Neural cell (in vitro differentiated cells): ENCODE data around the gene PGS1. TPM values are rescaled to one million over a fixed set of nuclear protein-coding genes. Genes with fewer than 3 reads are reported as not detected.

Source experiments
- H2AFZ ChIP-seq: fragments of 200-600, 300-800 bp; sonication (generic), shearing (Covaris generic); 2 replicates; pipeline ENCODE4 v1.6.0; 2014; ENCODE audit warnings: low read depth, mild to moderate bottlenecking, antibody characterized with exemption, low read length, moderate library complexity
- H3F3A ChIP-seq: fragments of 200-600 bp; shearing (Covaris generic); 2 replicates; pipeline ENCODE4 v1.6.1; 2016; ENCODE audit warnings: mild to moderate bottlenecking, moderate library complexity, mixed read lengths, antibody characterized with exemption, low read length; ENCODE audit not compliant: insufficient read depth, poor library complexity, severe bottlenecking
- H3K27ac ChIP-seq: fragments of 200-600, 300-800 bp; sonication (generic), shearing (Covaris generic); 2 replicates; pipeline ENCODE4 v1.5.1; 2014; ENCODE audit warnings: mild to moderate bottlenecking, low read length, moderate library complexity
- H3K27me3 ChIP-seq: fragments of 300-800, 200-600 bp; sonication (generic), shearing (Covaris generic); 2 replicates; pipeline ENCODE4 v1.6.0; 2014; ENCODE audit warnings: mild to moderate bottlenecking, low read depth, low read length, moderate library complexity; ENCODE audit not compliant: insufficient read depth
- H3K36me3 ChIP-seq: fragments of 300-800, 200-600 bp; sonication (generic), shearing (Covaris generic); 2 replicates; pipeline ENCODE4 v1.5.1; 2014; ENCODE audit warnings: mild to moderate bottlenecking, antibody characterized with exemption, low read length, moderate library complexity; ENCODE audit not compliant: insufficient read depth
- H3K4me2 ChIP-seq: fragments of 300-800, 200-600 bp; sonication (generic), shearing (Covaris generic); 2 replicates; pipeline ENCODE4 v1.6.0; 2014; ENCODE audit warnings: mild to moderate bottlenecking, low read length
- H3K4me3 ChIP-seq: fragments of 300-800, 200-600 bp; sonication (generic), shearing (Covaris generic); 2 replicates; pipeline ENCODE4 v1.5.1; 2014; ENCODE audit warnings: mild to moderate bottlenecking, low read length, moderate library complexity
- H3K79me2 ChIP-seq: fragments of 200-600 bp; shearing (Covaris generic); replicated peaks from 2 replicates; pipeline ENCODE4 v1.6.0; 2014; ENCODE audit warnings: mild to moderate bottlenecking, low read length, moderate library complexity; ENCODE audit not compliant: insufficient read depth
- H3K9ac ChIP-seq: fragments of 300-800, 200-600 bp; sonication (generic), shearing (Covaris generic); 2 replicates; pipeline ENCODE4 v1.6.1; 2016; ENCODE audit warnings: mild to moderate bottlenecking, low read length, mixed read lengths
- H3K9me2 ChIP-seq: fragments of 200-600 bp; shearing (Covaris generic); 2 replicates; pipeline ENCODE4 v1.6.1; 2016; ENCODE audit warnings: mild to moderate bottlenecking, low read length, mixed read lengths; ENCODE audit not compliant: insufficient read depth
- H3K9me3 ChIP-seq: fragments of 200-600, 300-800 bp; sonication (generic), shearing (Covaris generic); 2 replicates; pipeline ENCODE4 v1.6.1; 2016; ENCODE audit warnings: mild to moderate bottlenecking, mixed run types, low read length, moderate library complexity, mixed read lengths
- H4K20me1 ChIP-seq: fragments of 200-600 bp; shearing (Covaris generic); 2 replicates; pipeline ENCODE4 v1.6.1; 2016; ENCODE audit warnings: mild to moderate bottlenecking, mixed run types; ENCODE audit not compliant: insufficient read depth
- CTCF ChIP-seq: fragments of 450-650 bp; IDR thresholded peaks from 2 replicates; pipeline ENCODE4 v1.5.1; 2014; ENCODE audit warnings: antibody characterized with exemption, mild to moderate bottlenecking, moderate library complexity; ENCODE audit not compliant: poor library complexity, severe bottlenecking
- EP300 ChIP-seq: fragments of 450-650 bp; conservative IDR thresholded peaks from 2 replicates; pipeline ENCODE4 v1.6.1; 2014; ENCODE audit warnings: antibody characterized with exemption, mild to moderate bottlenecking, moderate library complexity; ENCODE audit not compliant: poor library complexity, severe bottlenecking
- EZH2 ChIP-seq: fragments of 200-600, 300-800 bp; shearing (Covaris generic), sonication (generic); IDR thresholded peaks from 2 replicates; pipeline ENCODE4 v1.6.1; 2014; ENCODE audit warnings: antibody characterized with exemption, low read length, borderline replicate concordance, mild to moderate bottlenecking; ENCODE audit not compliant: insufficient read depth, poor library complexity, severe bottlenecking
- MXI1 ChIP-seq: fragments of 450-650 bp; conservative IDR thresholded peaks from 2 replicates; pipeline ENCODE4 v1.6.1; 2014; ENCODE audit warnings: antibody characterized with exemption, mild to moderate bottlenecking; ENCODE audit not compliant: poor library complexity, severe bottlenecking
- POLR2AphosphoS5 ChIP-seq: IDR thresholded peaks from 2 replicates; pipeline ENCODE4 v1.6.1; 2012
- RAD21 ChIP-seq: fragments of 450-650 bp; conservative IDR thresholded peaks from 2 replicates; pipeline ENCODE4 v1.6.1; 2014; ENCODE audit warnings: antibody characterized with exemption, mild to moderate bottlenecking, moderate library complexity
- REST ChIP-seq: IDR thresholded peaks from 2 replicates; pipeline ENCODE4 v1.6.1; 2012; ENCODE audit warnings: borderline replicate concordance
- SMC3 ChIP-seq: fragments of 450-650 bp; conservative IDR thresholded peaks from 2 replicates; pipeline ENCODE4 v1.6.1; 2014; ENCODE audit warnings: antibody characterized with exemption, mild to moderate bottlenecking, moderate library complexity; ENCODE audit not compliant: poor library complexity
- TAF1 ChIP-seq: IDR thresholded peaks from 2 replicates; pipeline ENCODE4 v1.6.1; 2012; ENCODE audit warnings: low read depth
- polyA plus RNA-seq: library from polyadenylated mRNA; depleted of rRNA; stranded (reverse); fragments of >200 nt; gene quantifications from 2 replicates; pipeline ENCODE4 v1.2.3, GENCODE V29; 2014

PGS1 gene
- polyA plus RNA-seq, 1 donor from 2014 or later: 65.7 TPM

GRCh38 chr17:78374189-78374588 is 4.3 kb upstream of the PGS1 start:
- Histone ChIP-seq H3K9me3 (no peaks in the 10 kb centered on the region), H3K79me2 (peaks cover 6% of the 10 kb centered on the region), H3K9ac (no peak overlapping the region), H4K20me1 (no peaks in the 10 kb centered on the region), H3K27me3 (no peaks in the 10 kb centered on the region), H3K36me3 (no peaks in the 10 kb centered on the region), H3K4me3 (no peak overlapping the region), H2AFZ (no peak overlapping the region), H3F3A (no peaks in the 10 kb centered on the region), H3K9me2 (no peaks in the 10 kb centered on the region), H3K27ac (no peak overlapping the region), H3K4me2 (no peak overlapping the region)
- no peak for TF ChIP-seq MXI1
- no peak for TF ChIP-seq SMC3
- TF ChIP-seq EP300: no peak
- no peak for TF ChIP-seq REST
- TF ChIP-seq RAD21: no peak
- no peak for TF ChIP-seq POLR2AphosphoS5
- no peak for TF ChIP-seq TAF1
- no peak for TF ChIP-seq EZH2

GRCh38 chr17:78374631-78375274 is 3.7 kb upstream of the PGS1 start:
- no peaks in the 10 kb centered on the region for H3K27me3 ChIP-seq
- peaks cover 11% of the 10 kb centered on the region for H3K79me2 ChIP-seq
- no peaks in the 10 kb centered on the region for H3K9me3 ChIP-seq
- H3K4me3 ChIP-seq: no peak overlapping the region
- no peak overlapping the region for H3K4me2 ChIP-seq
- H3K36me3 ChIP-seq: no peaks in the 10 kb centered on the region
- H3K9me2 ChIP-seq: no peaks in the 10 kb centered on the region
- H2AFZ ChIP-seq: no peak overlapping the region
- H3K27ac ChIP-seq: no peak overlapping the region
- TF ChIP-seq EZH2 (no peak), EP300 (no peak), SMC3 (no peak), TAF1 (no peak), POLR2AphosphoS5 (no peak), REST (no peak), RAD21 (no peak), CTCF (no peak), MXI1 (no peak)
- no peaks in the 10 kb centered on the region for H4K20me1 ChIP-seq
- H3K9ac ChIP-seq: no peak overlapping the region
- no peaks in the 10 kb centered on the region for H3F3A ChIP-seq
